HG02981 (cell line): ENCODE measurements around the gene GPR150.

Source experiments
- ATAC-seq: cut with Tn5 transposase; IDR thresholded peaks from one replicate; pipeline ENCODE4 v1.9.1; 2021; ENCODE audit warnings: mild to moderate bottlenecking, moderate library complexity; ENCODE audit not compliant: unreplicated experiment

Gene GPR150

DNA sequence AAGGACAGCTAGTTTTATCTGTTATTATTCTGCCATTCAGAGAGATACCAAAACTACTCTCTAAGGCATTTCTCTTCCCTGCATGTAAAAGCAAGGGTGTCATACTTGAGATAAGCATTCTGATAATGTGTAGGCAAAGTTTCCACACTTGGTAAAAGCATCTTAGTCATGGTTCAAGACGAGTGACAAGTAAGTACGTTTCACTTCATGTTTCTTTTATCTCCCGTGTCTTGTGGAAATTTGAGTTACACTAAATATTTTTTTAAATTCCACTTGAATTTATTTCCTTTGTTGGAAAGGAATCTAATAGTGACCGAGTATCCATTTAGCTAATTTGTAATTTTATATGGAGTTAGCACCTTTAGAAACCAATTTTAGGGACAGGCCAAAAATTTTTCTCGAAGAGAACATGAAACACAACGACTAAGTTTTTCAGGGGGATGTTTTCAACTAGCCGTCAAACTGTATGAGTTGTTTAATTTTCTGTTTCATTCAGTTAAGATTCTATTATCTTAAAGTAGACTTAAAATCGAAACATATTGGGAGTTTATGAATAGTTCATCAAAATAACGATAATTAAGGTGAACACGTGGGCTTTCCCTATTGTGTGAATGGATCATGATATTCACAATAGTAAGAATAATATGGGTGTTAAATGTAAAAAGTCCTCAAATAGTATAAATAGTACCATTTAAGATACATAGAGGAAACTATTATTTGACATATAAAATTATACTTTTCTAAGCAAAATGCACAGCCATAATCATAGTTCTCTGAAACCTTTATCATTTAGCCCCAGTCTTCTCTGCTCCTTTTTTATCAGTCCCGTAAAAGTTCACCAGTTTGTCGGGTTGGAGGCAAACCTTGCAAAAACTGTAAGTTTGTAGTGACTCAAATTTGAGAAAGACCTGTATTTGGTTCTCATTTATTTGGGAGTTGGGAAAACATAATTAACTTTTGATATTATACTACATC, 28.3 kb downstream of the GPR150 start:
- ATAC-seq: no peak

- no peak for ATAC-seq
These were observed 29.4 kb downstream of the GPR150 start for GRCh38 chr5:95649274-95649673.

DNA sequence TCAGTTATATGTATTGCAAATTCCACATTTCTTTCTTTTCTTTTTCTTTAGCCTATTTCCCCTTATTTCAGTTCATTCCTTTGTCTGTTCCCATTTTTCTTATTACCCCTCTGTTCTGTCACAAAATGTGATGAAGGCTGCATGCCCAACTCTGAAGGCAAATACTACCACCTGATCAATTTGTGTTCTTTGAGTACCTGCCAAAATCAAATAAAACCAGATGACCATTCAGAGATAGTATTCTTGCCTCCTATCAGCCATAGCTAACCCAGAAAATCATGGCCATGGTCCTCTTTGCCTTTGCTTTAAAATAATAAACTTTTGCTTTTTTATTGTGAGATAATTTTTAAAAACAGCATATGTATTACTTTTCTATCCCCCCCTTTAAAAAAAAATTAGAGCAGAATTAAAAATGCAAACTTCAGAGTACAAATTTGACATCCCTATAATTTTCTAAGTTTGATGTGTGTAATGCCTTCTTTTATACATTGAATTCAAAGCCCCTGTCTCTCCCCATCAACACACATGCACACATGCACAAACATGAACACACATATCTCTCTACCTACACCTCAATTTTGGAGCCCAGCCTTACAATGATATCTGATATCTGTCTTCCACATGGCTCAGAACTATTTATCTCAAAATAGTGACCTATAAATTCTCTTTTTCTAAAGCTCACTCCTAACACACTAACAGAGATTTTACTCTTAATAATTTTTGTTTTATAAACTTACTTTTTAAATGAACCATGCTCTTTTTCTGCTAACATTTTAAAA, 30.1 kb downstream of the GPR150 start:
- no peak for ATAC-seq

DNA sequence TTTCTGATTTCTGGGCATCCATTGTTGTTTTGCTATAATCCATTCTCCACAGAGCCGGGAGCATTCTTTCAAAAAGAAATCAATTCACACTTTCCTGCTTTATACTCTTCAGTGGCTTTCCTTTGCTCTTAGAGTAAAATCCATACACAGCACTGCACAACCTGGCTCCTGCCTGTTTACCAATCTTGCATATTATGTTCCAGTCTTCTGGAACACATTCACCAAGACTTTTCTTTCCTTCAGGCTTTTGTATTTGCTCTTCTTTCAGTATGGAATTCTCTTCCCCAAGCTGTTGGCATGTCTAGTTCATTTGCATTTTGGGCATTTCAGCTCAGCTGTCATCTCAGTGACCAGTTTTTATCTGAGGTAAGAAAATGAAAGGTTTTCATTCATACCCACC, 33.0 kb downstream of the GPR150 start:
- ATAC-seq: no peak

DNA sequence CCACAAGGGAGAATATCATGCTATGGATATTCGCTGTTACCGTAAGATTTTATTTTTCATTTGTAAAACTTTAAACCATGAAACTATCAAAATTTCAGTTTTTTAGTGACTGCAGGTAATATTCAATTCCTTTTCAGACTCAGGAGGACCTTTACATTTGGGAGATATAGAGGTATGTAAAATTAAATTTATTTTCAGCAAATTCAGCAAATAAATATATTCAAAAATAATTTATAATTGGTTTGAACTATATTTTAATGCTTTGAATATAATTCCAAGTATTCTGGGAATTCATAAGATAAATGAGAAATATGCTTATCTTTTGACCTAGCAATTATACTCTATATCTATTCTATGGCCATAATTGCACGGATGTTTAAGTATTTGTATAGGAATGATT, 34.3 kb downstream of the GPR150 start:
- no peak for ATAC-seq

- no peak for ATAC-seq
These were observed 35.7 kb downstream of the GPR150 start for GRCh38 chr5:95655575-95655974.

DNA sequence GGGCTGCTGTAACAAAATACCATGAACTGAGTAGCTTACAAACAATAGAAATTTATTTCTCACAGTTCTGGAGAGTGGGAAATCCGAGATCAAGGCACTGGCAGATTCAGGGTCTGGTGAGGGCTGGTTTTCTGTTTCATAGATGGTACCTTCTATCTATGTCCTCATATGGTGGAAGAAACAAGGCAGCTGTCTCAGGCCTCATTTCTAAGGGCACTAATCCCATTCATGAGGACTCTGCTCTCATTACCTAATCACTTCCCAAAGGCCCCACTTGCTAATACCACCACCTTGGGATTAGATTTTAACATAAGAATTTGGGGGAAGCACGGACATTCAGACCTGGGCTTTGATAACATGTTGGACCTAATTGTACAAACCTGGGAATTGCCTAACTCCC, 40.2 kb downstream of the GPR150 start:
- ATAC-seq: no peak

- ATAC-seq: no peak
These were observed 43.1 kb downstream of the GPR150 start for GRCh38 chr5:95662946-95663345.

- no peak for ATAC-seq
These were observed 44.4 kb downstream of the GPR150 start for GRCh38 chr5:95664204-95664786.

DNA sequence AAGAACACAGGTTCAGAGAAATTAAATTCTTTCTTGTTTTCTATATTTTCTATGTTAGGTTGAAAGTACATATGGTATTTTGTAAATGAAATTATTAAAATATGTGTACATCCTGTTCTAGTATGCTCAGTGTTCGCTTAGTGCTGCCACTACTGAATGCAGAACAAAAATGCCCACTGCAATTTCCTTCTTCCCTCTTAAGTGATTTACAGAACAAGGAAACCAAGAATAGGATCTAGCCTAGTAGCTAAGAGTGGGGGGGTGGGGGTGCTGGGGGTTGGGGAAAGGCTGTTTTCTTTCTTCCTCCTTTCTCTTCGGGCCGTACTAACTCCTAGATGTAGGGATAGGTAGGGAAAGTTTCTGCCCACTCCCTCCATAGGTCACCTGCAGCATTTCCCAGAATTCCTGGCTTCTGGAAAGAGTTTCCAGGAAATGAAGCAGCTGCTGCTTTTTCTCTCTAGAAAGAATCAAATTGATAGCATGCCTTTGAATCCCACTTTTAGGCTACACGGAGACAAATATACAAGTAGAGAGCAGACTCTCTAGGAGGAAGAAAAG, 47.3 kb downstream of the GPR150 start:
- ATAC-seq: no peak

DNA sequence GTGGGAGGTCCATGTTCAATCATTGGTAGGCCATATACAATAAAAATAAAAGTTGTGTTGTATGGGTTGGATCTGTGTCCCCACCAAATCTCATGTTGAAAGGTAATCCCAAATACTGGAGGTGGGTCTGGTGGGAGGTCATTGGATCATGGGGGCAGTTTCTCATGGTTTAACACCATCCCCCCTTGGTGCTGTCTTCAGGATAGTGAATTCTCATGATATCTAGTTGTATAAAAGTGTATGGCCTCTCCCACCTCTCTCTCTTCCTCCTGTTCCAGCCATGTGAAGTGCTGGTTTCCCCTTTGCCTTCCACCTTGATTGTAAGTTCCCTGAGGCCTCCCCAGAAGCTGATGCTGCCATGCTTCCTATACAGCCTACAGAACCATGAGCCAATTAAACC, 47.8 kb downstream of the GPR150 start:
- ATAC-seq: no peak

- ATAC-seq: no peak
These were observed 48.3 kb downstream of the GPR150 start for GRCh38 chr5:95668216-95668615.

GRCh38 chr5:95668728-95669127, 48.8 kb downstream of the GPR150 start:
- ATAC-seq: no peak

GRCh38 chr5:95669540-95669939, 49.7 kb downstream of the GPR150 start:
- no peak for ATAC-seq

DNA sequence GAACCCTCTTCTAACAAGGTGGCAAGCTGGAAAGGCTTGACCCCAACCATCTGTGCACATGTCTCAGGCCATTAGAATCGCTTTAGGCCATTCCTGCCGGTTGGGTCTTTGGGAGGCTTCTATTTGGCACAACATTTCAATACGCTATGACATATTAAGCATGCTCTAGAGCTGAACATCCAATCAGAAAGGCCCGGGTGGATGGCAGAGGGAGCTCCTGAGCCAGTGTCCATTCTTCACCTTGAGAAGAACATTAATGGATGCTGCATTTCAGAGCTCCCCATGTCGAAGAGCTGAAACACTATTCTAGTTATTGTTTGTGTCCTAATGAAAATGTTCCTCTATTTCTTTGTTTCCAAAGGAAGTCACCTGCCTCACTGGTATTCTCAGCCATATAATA, 50.1 kb downstream of the GPR150 start:
- ATAC-seq: no peak

GRCh38 chr5:95670568-95670967, 50.7 kb downstream of the GPR150 start:
- ATAC-seq: no peak
